Caki2 (cell line): ENCODE measurements around the gene NHERF2. TPM values are rescaled to one million over a fixed set of nuclear protein-coding genes. Genes with fewer than 3 reads are reported as not detected.
A peak's percentile ranks its signal among the peaks of the same experiment; 100 is the strongest.

ENCODE experiments used
- DNase-seq: peaks from one replicate; pipeline ENCODE4 v3.0.0-alpha.2; 2015; ENCODE audit warnings: low read depth
- in situ Hi-C: cut with HindIII; loops from 2 replicates; pipeline ENCODE4 v1.10.0; 2016; ENCODE audit warnings: low sequenced_read_pairs, low pct_unique_long_range_greater_than_20kb, mixed read lengths
- total RNA-seq: library from RNA; depleted of rRNA; stranded (reverse); fragments of >200 nt; shearing (Covaris generic); gene quantifications from 2 replicates; pipeline ENCODE4 v1.2.3, GENCODE V29; 2014; ENCODE audit warnings: low replicate concordance

The NHERF2 gene
- total RNA-seq, 1 experiment from 2014 or later, result 30.3 TPM

DNA sequence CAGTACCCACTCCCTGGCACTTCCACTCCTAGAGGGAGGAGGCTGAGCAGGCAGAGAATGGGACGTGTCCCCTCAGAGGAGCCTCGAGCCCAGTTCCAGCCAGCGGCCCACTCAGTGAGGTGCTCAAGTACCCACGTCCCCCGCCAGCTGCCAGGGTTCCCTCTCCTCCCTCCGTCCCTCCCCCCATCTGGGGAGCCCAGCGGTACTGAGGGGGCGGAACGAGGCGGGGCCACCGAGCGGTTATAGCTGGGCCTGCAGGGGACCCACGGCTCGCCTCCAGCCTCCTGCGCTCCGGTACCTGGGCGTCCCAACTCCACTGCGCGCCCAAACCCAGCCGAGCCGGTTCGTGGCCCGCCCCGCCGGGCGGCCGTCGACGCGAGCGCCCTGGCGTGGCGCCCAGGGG lies 7.2 kb upstream of the NHERF2 start, which contains the start of gene NPW:
Gene NPW, plus strand, starts transcription at position 268 of the 403 bp plus-strand sequence.
- no peak for DNase-seq
- in situ Hi-C loops, result no loop called here

DNA sequence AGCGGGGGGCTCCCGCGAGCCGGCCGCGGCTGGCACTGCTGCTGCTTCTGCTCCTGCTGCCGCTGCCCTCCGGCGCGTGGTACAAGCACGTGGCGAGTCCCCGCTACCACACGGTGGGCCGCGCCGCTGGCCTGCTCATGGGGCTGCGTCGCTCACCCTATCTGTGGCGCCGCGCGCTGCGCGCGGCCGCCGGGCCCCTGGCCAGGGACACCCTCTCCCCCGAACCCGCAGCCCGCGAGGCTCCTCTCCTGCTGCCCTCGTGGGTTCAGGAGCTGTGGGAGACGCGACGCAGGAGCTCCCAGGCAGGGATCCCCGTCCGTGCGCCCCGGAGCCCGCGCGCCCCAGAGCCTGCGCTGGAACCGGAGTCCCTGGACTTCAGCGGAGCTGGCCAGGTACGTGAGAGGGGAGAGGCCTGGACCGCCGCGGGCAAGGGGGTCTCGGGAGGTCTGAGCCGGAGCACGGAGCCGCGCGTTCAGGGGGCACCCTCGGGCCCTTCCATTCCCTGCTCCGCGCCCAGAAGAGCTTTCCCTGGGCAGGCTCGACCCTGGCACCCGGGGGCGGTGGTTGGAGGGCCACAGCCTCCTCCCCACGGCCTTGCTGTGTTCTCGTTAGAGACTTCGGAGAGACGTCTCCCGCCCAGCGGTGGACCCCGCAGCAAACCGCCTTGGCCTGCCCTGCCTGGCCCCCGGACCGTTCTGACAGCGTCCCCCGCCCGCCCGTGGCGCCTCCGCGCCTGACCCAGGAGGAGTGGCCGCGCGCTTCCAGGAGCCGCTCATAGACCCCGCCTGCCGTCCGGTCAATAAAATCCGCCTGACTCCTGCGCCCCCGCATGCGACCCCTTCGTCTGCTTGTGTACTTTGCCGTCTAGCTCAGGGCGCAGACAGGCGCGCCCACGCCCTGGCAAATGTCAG lies 6.5 kb upstream of the NHERF2 start:
- DNase-seq, result no peak
- in situ Hi-C loops, result no loop called here

DNA sequence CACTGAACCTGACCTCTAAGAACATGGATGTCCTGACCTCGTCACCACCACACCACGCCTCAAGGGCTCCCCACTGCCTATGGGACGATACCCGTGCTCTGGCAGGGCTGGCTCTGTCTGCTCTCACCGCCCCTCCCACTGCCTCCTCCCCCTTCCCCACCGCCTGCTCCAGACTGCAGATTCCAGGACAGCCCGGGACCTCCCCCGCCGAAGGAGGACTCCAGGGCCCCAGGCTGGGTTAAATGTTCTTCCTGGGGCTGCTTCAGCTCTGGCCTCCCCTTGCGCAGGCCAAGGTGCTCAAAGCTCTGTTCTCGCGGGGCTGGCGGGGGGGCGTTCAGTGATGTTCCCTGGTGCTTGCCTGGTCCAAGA lies 4.0 kb upstream of the NHERF2 start:
- in situ Hi-C loops, result no loop called here
- DNase-seq, result no peak

DNA sequence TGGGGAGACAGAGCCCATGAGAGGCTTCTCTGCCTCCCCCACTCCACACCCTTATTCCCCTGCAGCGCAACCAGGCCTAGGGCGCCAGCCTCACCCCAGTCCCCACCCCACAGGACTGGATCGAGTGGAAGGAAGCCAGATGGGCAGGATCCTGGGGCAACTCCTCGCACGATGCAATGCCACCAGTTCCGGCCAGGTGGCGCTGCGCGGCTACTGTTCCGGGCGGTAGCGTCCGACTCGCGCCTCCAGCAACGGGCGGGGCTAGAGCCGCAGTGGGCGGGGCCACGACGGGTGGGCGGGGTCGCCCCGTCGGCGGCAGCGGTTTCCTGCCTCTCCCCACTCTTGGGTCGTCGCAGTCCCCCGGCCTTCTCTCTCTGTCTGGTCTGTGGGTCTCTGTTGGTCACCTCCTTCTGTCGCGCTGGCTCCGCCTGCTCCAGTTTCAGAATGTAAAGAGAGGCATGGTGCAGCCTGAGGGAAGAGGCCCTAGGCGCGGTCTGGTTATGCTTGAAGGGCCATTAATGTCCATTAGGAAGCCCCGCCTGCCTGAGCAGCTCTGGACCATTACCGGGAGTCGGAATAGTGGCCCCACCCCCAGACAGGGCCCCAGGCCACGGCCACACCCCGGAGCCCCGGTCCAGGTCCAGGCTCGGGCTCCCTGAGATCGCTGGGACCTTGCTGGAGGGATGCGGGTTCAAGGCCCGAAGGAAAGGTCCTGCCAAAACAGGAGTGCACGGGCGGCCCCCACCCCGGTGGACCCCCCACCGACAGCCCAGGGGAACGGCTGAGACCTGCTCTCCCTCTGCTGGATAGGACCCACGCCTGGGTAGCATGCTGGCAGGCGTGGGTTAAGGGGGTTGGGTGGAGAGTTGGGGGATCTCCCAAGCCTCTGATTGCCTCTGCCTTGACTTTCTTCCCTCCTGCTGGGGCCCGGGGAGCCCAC lies 3.3 kb upstream of the NHERF2 start:
- in situ Hi-C loops, result no loop called here
- peak; percentile 98 for DNase-seq

DNA sequence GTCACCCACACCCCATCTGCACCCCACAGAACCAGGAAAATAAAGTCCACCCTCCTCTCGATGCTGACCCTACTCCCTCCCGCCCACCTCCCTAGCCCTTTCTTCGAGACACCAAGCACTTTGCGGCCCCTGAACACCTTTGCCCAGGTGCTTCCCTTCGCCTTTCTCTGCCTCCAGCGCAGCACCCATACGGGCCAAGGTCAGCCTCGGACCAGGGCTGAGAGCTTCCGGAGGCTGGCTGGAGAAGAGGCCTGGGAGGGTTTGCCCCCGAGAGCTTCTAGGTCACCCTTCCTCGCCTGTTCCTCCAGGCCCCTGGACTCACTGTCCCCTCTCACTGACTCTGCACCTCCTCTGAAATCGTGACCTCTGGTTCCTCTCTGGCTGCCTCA lies 2.7 kb upstream of the NHERF2 start:
- in situ Hi-C loops, result no loop called here
- DNase-seq, result no peak

DNA sequence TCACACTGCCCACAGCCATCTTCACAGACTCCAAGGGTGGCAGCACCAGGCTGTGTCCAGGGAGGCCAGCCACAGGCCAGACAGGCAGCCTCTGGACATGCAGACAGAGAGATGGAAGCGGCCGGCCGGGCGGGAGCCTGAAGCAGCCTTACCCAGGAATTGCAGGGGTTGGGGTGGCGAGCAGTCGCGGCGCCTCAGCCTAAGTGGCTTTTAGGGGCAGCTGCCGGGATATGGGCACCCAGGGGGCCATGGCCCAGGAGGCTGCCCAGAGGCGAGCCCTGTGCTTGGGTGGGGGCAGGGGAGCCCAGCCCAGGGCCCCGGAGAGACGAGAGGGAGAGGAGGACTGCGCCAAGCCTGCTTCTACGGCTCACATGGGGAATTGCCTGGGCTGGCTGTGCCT lies 1.5 kb upstream of the NHERF2 start:
- no peak for DNase-seq
- in situ Hi-C loops, result loop anchor here (25.0 kb wide), 1 partner anchor 487 kb away; the partner anchor contains the start of genes AMDHD2 and ATP6V0C

DNA sequence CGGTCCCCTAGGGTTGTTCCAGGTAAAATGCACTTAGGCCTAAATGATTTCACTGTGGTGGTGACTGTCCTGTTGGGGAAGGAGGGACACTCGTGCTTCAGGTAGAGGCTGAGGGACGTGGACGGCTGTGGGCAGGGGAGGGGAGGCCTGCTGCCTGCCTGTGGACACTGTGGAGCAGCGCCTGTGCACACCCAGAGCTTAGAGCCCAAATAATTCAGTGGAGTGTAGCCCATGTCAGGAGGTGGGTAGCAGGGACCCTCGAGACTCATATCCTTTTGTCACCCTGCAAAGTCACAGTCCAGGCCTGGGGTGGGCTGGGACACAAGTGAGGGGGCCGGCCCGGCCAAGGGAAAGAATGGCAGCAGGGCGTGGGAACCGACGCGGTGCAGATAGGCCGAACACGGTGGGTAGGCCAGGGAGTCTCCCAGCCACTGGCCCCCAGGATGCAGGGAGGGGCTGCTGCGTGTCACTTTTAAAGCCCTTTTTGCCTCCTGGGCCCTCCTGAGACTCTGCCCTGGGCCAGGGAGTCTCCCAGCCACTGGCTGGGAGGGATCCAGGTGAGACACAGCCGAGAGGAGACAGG lies 733 bp upstream of the NHERF2 start:
- in situ Hi-C loops, result loop anchor here (25.0 kb wide), 1 partner anchor 486 kb away; the partner anchor contains the start of genes AMDHD2 and ATP6V0C
- DNase-seq, result no peak

DNA sequence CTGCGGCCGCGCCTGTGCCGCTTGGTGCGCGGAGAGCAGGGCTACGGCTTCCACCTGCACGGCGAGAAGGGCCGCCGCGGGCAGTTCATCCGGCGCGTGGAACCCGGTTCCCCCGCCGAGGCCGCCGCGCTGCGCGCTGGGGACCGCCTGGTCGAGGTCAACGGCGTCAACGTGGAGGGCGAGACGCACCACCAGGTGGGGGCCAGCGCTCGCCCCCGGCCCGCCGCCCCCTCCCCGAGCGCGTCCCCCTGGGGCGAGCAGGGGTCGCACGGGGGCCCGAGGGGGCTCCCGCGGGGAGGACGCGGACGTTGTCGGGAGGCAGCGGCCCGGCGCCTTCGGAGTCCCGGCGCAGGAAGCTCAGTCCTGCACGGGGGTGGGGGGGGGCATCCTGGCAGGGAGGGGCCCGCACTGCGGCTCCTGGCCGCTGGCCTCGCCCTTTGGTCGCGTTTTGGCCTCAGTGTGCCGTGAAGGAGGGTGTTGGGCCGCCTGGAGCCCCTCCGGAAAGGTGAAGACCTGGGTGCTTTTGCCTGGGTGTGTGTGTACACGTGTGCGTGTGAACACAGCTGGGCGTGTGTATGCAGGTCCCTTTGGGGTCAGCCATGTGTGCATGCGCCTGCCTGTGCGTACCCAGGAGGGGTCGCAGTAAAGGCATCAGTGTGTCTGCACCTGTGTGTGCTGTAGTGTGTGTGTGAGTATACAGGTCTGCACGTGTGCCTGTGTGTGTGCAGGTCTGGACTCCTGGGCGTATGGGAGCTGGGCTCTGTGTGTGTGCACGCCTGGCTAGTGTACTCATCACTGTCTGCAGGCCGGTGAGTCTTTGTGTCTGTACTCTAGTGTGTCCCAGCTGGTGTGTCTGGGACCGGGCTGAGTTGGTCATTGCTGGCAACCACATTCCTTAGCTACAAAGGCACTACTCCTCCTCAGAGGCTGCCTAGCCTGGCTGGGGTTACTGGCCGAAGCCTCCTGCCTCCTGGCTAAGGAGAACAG lies 615 bp downstream of the NHERF2 start:
- no peak for DNase-seq
- in situ Hi-C loops, result loop anchor here (25.0 kb wide), 1 partner anchor 485 kb away; the partner anchor contains the start of genes AMDHD2 and ATP6V0C

DNA sequence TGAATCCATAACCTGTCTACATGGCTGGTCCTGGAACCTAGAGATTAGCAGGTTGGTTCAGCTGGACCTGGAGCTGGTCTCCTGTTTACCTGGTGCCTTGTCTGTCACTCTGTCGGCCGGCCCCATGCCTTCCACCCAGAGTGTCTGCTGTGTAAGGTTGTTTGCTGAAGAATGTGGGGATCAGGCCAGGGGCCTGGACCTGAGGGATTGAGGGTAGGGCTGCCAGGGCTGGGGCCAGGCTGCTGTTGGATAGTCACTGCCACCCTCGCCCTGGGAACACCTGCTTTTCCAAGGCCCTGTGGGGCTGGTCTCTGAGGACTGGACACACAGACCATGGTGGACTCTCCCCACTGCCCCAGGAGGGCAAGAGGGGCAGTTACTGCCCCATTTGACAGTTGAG lies 1.4 kb downstream of the NHERF2 start:
- DNase-seq, result no peak
- in situ Hi-C loops, result loop anchor here (25.0 kb wide), 1 partner anchor 484 kb away; the partner anchor contains the start of genes AMDHD2 and ATP6V0C

DNA sequence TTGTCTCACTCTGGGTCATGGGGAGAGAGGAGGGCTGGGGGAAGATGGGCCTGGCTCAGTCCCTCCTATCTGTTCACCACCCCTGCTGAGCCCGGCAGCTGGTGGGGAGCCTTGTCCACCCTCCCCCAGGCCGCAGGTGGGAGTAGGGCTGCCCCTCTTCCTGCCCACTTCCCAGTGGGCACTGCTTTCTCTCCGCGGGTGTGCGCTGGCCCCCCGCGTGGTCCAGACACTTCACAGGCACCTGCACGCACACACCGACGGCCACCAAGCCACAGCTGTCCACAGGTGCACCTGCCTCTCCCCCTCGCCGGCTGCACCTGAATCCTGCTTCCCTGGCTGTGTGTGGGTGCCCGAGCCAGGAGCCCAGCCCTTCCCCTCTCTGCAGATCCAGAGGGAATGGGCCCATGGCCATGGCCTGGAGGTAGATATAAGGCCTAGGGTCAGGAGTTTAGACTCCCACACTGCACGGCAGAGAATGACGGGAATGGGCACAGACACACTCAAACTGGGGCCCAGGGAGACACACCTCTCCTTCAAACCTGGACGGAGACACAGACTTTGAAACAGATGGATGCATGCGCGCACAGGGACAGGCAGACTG lies 2.0 kb downstream of the NHERF2 start:
- in situ Hi-C loops, result loop anchor here (25.0 kb wide), 1 partner anchor 484 kb away; the partner anchor contains the start of genes AMDHD2 and ATP6V0C
- no peak for DNase-seq

DNA sequence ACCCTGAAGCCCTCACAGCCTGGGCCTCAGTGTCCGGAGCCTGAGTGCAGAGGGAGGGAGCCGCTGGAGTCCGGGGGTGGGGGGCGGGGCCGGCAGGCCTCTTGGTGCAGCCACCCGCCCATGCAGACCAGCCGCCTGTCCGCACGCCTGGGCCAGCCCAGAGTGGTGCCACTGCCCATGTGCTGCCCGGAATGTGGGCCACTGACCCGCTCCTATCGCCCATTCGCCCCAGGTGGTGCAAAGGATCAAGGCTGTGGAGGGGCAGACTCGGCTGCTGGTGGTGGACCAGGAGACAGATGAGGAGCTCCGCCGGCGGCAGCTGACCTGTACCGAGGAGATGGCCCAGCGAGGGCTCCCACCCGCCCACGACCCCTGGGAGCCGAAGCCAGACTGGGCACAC lies 2.6 kb downstream of the NHERF2 start:
- DNase-seq, result no peak
- in situ Hi-C loops, result loop anchor here (25.0 kb wide), 1 partner anchor 483 kb away; the partner anchor contains the start of genes AMDHD2 and ATP6V0C

DNA sequence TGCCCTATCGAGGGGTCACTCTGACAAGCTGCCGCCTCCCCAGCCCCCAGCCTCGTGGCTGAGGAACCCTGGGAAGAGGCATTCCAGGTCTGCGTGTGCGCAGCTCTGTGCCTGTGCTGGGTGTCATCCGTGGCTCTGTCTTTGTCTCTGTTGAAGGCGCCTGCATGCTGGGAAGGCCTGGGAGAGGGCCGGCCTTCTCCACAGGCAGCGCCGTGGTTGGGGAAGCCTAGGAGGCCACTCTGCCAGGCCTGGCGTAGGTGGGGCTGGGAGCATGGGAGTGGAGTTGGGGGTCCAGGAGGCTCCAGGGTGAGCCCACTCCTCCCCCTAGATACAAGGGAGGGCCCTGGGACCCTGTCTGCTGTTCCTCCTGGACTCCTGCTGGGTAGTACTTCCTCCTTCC lies 3.3 kb downstream of the NHERF2 start:
- no peak for DNase-seq
- in situ Hi-C loops, result loop anchor here (25.0 kb wide), 1 partner anchor 482 kb away; the partner anchor contains the start of genes AMDHD2 and ATP6V0C

DNA sequence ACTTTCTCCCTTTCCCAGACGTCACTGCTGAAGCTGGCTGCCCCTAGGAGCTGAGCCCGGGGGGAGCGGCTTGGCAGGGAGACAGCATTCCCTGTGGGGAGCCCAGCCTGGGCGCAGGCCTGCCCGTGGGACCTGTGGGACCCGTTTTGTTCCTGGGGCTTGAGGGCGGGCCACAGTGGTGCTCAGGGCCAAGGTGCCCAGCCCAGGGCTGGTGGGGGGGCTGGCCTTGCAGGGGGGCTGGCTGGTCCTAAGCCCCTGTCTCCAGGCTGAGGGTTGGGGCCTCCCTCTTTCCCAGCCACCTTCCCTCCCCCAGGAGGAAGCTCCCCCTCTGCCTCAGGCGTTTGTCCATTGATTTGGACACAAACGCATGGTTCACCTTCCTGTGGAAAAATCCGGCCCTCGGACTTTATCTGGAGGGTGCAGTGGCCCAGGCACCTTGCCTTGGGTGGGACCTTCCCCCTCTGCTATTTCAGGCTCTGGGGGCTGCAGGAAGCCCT lies 4.4 kb downstream of the NHERF2 start:
- in situ Hi-C loops, result loop anchor here (25.0 kb wide), 1 partner anchor 481 kb away; the partner anchor contains the start of genes AMDHD2 and ATP6V0C

DNA sequence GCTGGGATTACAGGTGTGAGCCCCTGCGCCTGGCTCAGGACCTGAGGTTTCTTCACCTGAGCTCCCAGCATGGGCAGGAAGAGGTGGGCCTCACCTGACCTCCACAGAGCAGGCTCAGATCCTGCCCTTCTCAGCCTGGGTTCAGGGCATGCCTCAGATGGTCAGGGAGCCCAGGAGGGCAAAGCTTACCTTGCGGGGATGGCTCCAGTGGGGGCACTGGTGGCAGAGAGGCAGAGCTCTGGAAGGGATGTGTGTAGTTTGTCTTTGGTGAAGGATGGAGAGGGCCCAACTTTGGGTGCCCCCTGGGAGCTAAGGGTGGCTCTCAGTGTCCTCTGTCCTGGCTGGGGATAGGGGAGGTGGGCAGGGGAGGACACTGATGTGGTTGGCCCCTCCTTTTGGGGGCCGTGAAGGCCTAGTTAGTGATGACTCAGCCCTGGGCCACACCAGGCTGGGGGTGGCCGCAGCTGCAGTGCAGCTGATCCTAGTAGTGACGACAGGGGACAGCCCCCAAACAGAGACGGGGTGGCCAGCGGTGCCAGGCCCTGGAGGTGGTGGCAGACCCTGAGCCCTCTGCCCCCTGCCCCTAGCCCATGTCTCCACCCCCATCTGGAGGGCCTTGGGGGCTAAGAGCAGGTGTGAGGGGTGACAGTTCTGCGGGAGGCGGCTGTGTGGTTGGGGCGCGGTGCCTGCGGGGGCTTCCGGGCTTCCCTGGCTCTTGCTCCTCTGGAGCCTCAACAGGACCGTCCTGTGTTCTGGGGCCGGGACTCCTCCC lies 5.8 kb downstream of the NHERF2 start:
- in situ Hi-C loops, result loop anchor here (25.0 kb wide), 1 partner anchor 480 kb away; the partner anchor contains the start of genes AMDHD2 and ATP6V0C
- no peak for DNase-seq

More for the DNA sequence above, 4.4 kb downstream of the NHERF2 start:
- DNase-seq, result no peak

DNA sequence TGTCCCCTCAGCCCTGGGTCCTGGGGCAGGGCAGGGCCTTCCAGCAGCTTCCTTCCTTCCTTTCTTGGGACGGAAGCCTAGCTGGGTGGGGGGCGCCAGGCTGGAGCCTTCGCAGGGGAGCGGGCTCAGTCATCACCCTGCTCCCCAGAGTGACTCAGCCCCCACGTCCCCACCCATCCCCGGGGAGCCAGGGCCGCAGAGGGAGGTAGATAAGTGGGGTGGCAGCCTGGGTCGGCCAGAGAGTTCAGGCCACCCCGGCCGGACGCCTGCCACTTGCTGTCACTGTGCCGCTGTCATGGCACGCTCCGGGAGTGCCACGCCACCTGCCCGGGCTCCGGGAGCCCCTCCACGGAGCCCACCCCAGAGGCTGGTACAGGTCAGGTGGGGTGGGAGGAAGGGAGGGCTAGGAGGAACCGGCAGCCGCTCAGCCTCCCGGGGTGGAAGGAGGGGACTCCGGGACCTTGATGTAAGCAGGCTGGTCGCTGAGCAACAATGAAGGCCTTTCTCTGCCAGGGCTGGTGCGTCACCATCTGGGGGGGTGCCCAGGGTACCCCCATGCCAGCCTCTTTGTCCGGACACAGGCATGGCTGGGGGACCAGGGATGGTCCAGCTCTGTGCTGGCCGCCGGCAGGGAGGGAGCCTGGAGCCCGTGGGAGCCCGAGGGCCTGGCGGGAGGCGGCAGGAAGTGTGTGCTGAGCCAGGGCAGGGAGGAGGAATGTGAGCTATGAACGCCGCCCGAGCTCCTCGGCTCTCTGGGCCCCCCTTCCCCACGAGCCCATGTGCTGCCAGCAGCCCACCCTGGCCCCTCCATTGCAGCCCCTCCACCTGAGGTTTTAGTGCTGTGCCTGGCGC lies 6.6 kb downstream of the NHERF2 start:
- in situ Hi-C loops, result loop anchor here (25.0 kb wide), 1 partner anchor 479 kb away; the partner anchor contains the start of genes AMDHD2 and ATP6V0C
- no peak for DNase-seq
